RPMI7951 (cell line): ENCODE measurements around the gene ABHD2. TPM values are rescaled to one million over a fixed set of nuclear protein-coding genes. Genes with fewer than 3 reads are reported as not detected.

Source experiments
- DNase-seq: peaks from one replicate; pipeline ENCODE4 v3.0.0-alpha.2; 2012; ENCODE audit warnings: low read depth
- total RNA-seq: library from RNA; depleted of rRNA; stranded (reverse); fragments of >200 nt; shearing (Covaris generic); gene quantifications from 2 replicates; pipeline ENCODE4 v1.2.3, GENCODE V29; 2014

The ABHD2 gene
- total RNA-seq, 1 experiment from 2014 or later: 261 TPM

DNA sequence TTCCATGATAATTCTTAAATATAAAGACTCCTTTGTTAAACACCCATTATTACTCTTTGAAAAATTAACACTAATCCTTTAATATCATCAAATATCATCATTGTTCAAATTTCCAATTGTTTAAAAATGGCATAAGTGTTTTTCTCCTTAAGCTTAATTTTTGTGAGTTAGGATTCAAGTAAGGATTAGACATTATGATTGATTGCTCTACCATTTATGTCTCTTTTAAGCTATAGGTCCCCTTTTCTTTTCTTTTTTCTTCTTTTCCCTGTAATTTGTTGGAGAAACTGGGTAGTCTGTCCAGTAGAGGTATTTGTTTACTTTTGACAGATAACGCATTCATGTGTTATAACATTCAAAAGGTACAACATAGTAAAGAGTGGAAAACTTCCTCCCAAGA lies 9.1 kb downstream of the ABHD2 start:
- no peak for DNase-seq

DNA sequence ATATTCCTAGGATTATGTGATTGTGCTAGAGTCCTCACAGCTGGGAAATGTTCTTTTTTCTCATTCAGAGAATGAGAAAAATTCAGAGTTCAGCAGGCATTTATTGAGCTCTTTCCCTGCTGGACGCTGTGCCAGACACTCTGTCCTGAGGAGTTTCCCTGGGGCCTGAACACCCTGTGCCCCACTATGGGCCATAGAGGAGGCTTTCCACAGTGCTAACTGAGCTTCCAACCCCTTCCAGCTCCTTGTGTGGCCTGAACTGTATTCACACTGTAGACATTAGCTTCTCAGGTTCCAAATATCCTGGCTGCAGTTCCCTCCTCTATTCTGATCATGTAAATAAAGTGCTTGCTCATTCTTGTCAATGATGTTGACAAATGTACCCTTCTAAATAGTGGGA lies 10.0 kb downstream of the ABHD2 start:
- no peak for DNase-seq

- no peak for DNase-seq
Observed at GRCh38 chr15:89099968-89100367, 11.7 kb downstream of the ABHD2 start.

DNA sequence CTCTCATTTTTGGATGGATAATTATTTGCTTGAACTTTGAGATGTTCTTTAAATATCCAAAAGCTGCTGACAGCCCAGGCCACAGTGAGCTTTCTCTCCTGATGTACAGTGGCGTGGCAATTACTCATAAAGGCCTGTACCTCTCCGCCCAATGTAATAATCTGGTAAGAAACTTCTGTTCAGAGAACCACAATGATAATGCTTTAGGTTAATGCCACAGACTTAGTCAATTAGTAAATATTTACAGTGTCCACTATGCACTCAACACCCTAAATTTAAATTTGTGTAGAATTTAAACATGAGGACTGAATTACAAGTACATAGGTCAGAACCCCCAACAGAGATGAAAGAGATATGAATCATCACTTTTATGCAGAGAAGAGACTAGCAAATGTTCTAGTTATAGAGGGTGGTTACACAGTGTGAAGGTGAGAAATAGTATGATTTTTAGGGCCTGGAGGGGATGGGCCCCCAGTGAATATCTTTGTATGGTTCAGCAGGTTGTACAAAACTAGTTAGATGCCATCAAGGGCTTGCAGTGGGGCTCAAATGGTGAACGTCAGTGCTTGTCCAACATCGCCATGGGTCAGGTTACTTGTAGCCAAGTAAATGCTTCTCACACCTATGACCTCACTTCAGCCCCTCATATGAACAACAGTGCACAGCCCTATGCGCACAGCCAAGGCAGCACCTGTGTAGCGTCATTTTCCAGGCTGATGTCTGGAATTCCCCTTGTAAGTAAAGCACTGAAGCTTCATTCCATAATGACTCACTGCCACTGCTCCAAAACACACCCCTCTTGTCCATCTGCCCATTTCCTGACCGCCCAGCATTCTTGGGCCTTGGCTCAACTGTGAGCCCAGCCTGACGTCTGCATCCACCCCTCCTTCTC lies 13.3 kb downstream of the ABHD2 start:
- peak; percentile 98 for DNase-seq

DNA sequence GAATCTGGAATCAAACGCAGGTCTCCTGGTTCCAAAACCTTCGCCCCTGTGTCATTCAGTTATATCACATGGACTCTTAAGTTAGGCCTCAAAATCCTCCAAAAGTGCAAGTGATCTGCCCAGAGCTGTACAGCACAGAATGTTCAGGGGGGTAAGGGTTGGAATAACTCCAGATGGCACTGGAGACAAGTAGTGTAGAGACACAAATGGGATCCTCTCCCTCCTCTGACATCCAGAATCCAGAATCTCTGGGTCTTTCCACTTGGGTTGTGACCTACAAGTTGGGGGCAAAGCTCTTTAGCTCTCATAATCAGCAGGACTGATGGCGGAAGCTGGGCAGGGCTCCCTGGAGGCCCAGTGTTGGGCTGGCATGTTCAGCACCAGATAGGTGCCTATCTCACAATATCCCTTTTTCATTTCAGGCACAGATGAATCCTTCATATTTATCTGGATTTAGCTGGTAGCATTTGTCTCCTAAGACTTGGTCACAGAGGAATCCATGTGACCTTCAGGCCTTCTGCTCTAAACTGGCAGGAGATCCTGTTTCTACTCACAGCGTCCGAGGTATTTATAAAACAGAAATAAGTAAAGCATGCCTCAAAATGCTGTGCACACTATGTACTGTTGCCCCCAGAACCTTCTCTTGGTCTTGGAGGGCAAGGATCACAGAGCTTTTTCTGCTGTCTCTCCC lies 15.4 kb downstream of the ABHD2 start:
- DNase-seq: no peak

DNA sequence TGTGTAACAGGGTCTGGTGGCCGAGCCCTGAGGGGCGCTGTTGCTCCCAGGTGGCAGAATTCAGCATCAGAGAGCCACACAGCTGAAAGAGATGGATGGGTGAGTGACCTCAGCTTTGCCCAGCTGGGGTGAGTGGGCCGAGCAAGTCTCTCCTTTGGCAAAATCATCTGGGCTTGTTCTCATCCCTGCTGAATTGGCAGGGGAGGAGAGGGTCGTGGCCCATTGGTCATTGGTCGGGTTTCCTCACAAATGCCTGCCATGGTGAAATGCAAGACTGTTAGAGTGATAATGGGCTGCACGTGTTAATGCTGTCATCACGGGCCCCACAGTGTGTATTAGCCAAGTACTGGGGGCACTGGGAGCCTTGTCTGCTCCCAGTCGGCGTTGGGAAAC lies 15.9 kb downstream of the ABHD2 start:
- peak; percentile 48 for DNase-seq

DNA sequence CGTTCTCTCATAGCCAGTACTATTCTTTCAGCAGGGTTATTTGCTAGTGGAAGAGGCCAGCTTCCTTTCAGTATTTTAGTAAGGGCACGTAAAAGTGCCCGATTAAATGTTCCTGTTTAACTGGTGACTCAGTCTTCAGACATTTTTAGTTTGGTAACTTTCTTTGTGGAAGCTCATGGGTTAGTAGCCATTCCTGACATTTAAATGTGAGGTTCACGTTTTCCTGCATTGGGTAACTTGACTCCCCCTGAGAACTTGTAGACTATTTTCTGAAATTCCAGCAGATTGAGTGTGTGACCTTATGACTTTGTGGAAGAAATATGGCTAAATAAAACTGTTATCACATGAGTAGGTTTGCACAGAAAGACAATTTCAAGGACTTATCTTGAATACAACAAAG lies 16.9 kb downstream of the ABHD2 start:
- DNase-seq: peak; percentile 95

DNA sequence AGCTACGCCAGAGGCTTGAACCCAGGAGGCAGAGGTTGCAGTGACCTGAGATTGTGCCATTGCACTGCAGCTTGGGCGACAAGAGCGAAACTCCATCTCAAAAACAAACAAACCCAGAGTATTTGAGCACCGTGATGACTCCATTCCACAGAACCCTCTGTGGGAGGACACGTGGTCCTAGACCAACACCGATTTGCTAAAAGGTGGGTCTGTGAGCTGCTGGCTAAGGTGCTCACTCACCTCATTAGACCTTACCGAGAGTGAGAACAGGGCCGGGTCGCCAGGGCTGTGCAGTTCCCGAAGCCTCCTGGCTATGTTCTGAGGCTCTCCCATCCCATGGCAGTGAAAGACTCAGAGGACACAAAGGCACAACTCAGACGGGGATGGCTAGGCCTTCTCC lies 17.9 kb downstream of the ABHD2 start:
- DNase-seq: no peak

- no peak for DNase-seq
Observed at GRCh38 chr15:89107984-89108383, 19.7 kb downstream of the ABHD2 start.

DNA sequence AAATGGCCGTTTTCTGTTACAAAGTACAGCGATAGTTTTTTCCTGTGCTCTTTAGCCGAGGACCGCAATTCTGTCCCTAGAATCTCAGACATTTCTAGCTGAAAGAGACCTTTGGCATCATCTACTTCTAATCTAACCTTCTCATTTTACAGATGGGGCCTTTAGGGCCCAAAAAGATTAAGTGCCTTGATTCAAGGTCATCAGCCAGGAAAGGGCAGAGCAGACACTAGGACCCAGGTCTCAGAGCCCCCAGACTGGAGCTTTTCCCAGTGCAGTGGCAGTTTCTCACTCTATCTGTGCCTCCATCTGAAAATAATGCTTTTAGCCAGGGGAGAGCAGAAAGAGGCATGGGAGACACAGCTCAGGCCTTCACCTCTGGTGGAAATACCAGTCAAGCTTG lies 20.6 kb downstream of the ABHD2 start:
- DNase-seq: no peak

- DNase-seq: no peak
Observed at GRCh38 chr15:89109238-89109637, 21.0 kb downstream of the ABHD2 start.

- no peak for DNase-seq
Observed at GRCh38 chr15:89110060-89110459, 21.8 kb downstream of the ABHD2 start.

DNA sequence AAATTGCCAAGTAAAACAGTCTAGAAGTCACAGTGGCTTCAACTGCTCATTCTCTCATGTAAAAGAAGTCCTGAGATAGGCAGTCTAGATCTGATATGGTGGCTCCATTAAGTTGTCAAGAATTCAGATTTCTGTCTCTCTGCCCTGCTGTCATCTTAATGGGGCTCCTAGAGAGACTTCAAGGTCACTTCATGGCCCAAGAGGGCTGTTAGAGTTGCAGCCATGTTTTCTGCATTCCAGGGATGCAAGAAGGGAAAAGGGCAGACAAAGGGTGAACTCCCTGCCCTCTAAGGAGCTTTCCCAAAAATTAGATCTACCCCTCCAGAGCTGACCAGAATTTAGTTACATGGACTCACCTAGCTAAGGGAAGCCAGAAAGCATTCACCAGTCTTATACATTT lies 23.1 kb downstream of the ABHD2 start:
- DNase-seq: no peak

DNA sequence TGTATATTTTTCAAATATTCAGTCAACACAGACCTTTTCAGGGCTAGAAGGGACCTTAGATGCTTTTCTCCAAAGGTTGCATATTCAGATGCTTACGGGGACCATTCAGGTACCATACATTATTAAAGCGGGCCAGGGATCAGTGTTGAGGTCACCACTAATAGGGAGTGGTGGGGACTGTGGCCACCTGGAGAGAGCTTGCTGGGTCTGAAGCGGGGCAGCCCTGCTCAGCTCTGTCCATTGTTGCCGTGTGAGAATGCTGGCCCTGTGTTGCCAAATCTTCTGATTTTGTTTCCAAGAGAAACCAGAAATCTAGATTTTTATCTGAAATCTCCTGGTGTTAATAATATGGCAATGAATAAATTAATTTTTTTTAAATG lies 23.7 kb downstream of the ABHD2 start:
- no peak for DNase-seq

- peak; percentile 95 for DNase-seq
Observed at GRCh38 chr15:89112341-89112971, 24.2 kb downstream of the ABHD2 start.

DNA sequence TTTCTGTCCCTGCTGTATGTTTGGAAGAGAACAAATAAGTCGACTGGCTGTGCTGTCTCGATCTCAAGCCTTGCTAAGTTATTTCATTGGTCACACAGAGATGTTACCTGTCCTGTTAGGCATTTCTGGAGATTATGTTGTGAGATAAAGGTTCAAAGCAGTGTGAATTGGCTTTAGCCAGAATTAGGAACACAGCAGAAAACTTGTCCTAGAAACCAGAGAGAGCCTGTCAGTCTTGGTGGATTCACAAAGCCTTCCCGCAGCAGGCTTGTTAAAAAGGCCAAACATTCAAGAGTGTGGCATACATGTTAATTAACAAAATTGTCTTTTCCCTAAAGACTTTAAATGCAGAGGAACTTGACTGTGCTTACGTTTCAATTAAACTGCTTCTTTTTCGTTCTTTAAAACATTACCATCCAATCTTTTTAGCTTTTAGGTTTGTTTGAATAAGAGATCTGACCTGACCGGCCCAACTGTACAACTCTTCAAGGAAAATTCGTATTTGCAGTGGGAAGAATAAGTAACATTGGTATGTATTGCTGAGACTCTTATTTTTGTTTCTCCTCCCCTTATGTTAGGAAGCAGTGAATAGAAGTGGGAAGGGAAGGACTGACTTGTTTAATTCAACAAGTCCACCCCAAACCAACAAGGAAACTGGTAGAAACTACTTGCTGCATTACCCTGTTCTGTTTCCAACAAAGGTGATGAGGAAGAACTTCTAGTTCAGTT lies 25.2 kb downstream of the ABHD2 start:
- DNase-seq: no peak

DNA sequence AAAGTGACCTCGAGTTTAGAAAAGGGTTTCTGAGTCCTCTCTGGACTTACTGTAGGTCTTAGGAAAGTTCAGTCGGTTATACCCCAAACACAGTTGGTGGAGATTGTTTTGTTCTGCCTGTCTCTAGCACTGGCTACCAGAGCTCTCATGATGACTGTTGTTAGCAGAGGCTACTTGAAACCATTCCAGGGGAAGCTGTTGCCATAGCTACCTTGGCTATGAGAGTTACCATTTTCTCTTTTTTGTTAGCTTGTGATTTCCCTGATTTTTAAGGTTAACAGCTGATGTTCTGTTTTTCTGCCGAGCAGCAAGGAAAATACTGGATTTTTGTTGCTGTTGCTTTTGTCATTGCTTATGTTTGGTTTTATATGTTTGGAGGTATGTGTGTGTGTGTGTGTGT lies 26.7 kb downstream of the ABHD2 start:
- DNase-seq: peak; percentile 50

- DNase-seq: no peak
Observed at GRCh38 chr15:89115547-89115946, 27.3 kb downstream of the ABHD2 start.

DNA sequence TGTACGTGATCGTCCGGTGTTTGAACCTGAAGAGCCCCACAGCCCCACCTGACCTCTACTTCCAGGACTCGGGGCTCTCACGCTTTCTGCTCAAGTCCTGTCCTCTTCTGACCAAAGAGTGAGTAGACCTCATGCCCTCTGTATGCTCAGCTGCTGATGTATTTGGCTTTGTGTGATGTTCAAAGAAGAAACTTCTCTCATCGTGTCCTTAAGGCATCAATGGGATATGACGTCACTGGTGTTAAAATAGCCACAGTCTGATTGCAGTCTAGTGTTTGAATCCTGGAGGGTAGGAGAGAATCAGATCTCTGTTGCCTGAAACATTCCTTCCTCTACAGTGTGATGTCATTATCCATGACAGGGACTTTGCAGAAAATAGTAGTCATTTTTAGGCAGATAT lies 28.1 kb downstream of the ABHD2 start:
- peak; percentile 61 for DNase-seq

GRCh38 chr15:89117790-89118189 lies 29.5 kb downstream of the ABHD2 start:
- no peak for DNase-seq

- no peak for DNase-seq
Observed at GRCh38 chr15:89118481-89118989, 30.3 kb downstream of the ABHD2 start.
